CD14-positive monocyte (primary cell): ENCODE data around the gene SMARCC1. TPM values are rescaled to one million over a fixed set of nuclear protein-coding genes. Genes with fewer than 3 reads are reported as not detected.
"Not testable (repeated sequence)": the region's sequence is repeated elsewhere in the genome, so short reads cannot be mapped to it uniquely, and the experiment has no call there.

Source experiments
- DNase-seq, 3 donors: peaks; one replicate each; pipeline ENCODE4 v3.0.0-alpha.2; 2011 to 2022
- H2AFZ ChIP-seq: 2 replicates; pipeline ENCODE4 v1.6.0; 2012; ENCODE audit warnings: mild to moderate bottlenecking, low read depth, low read length, inconsistent platforms; ENCODE audit not compliant: insufficient read depth, poor library complexity, severe bottlenecking
- H3K27ac ChIP-seq, 2 donors: 1 replicate in 1 of 2; 2 replicates in 1 of 2; pipeline ENCODE4 v1.5.1; 2012 to 2013; ENCODE audit warnings: low read length in 2 of 2, control low read depth in 1 of 2, inconsistent platforms in 1 of 2, low read depth in 1 of 2, mild to moderate bottlenecking in 1 of 2
- H3K27me3 ChIP-seq, 2 donors: one replicate each; pipeline versions ENCODE4 v1.6.0 to v1.6.1; 2011 to 2013; ENCODE audit warnings: low read length in 2 of 2; ENCODE audit not compliant: control insufficient read depth in 2 of 2, insufficient read depth in 2 of 2
- H3K36me3 ChIP-seq, 2 donors: replicated peaks in 1 of 2; 1 replicate in 1 of 2; 2 replicates in 1 of 2; pipeline versions ENCODE4 v1.5.1 to v1.6.1; 2012 to 2013; ENCODE audit warnings: low read length in 2 of 2, control low read depth in 1 of 2, inconsistent platforms in 1 of 2, mild to moderate bottlenecking in 1 of 2; ENCODE audit not compliant: insufficient read depth in 2 of 2, control insufficient read depth in 1 of 2
- H3K4me1 ChIP-seq, 2 donors: 1 replicate in 1 of 2; 2 replicates in 1 of 2; pipeline versions ENCODE4 v1.5.1 to v1.6.1; 2012 to 2013; ENCODE audit warnings: low read length in 2 of 2, control low read depth in 1 of 2, inconsistent platforms in 1 of 2, mild to moderate bottlenecking in 1 of 2, moderate library complexity in 1 of 2; ENCODE audit not compliant: insufficient read depth in 2 of 2, control insufficient read depth in 1 of 2
- H3K4me2 ChIP-seq: replicated peaks from 2 replicates; pipeline ENCODE3; 2012; ENCODE audit warnings: low read length, moderate library complexity, mild to moderate bottlenecking; ENCODE audit not compliant: poor library complexity, severe bottlenecking; ENCODE audit errors: extremely low read depth
- H3K4me3 ChIP-seq, 3 experiments: fragments of 200-600 bp in 1 of 3; sonication (generic) in 1 of 3; replicated peaks in 1 of 3; 1 replicate in 2 of 3; 2 replicates in 1 of 3; pipeline ENCODE4 v1.5.1; 2011 to 2013; ENCODE audit warnings: low read length in 3 of 3, mild to moderate bottlenecking in 3 of 3, control low read depth in 2 of 3, low read depth in 2 of 3, inconsistent platforms in 1 of 3, moderate library complexity in 1 of 3
- H3K79me2 ChIP-seq: 2 replicates; pipeline ENCODE4 v1.6.0; 2012; ENCODE audit warnings: mild to moderate bottlenecking, control low read depth, inconsistent platforms, low read length, moderate library complexity; ENCODE audit not compliant: insufficient read depth
- H3K9ac ChIP-seq: 2 replicates; pipeline ENCODE4 v1.6.0; 2017; ENCODE audit warnings: low read length, mild to moderate bottlenecking; ENCODE audit not compliant: insufficient read depth, poor library complexity, severe bottlenecking
- H3K9me3 ChIP-seq, 2 donors: replicated peaks in 1 of 2; 1 replicate in 1 of 2; 2 replicates in 1 of 2; pipeline versions ENCODE4 v1.5.1 to v1.6.1; 2012 to 2013; ENCODE audit warnings: low read length in 2 of 2, control low read depth in 1 of 2; ENCODE audit not compliant: control insufficient read depth in 1 of 2, insufficient read depth in 1 of 2
- H4K20me1 ChIP-seq: 2 replicates; pipeline ENCODE4 v1.6.0; 2012; ENCODE audit warnings: mild to moderate bottlenecking, low read length, control low read depth, moderate library complexity; ENCODE audit not compliant: insufficient read depth
- H3K27ac Mint-ChIP-seq, 7 donors: one replicate each; pipeline ENCODE4 v1.8.0; 2020; ENCODE audit warnings: mild to moderate bottlenecking in 7 of 7, mixed read lengths in 7 of 7, moderate library complexity in 6 of 7, inconsistent platforms in 2 of 7
- H3K27me3 Mint-ChIP-seq, 3 donors: one replicate each; pipeline ENCODE4 v1.8.0; 2021 to 2022; ENCODE audit warnings: low read depth in 3 of 3, mild to moderate bottlenecking in 3 of 3, mixed read lengths in 3 of 3, moderate library complexity in 3 of 3, inconsistent platforms in 1 of 3
- H3K36me3 Mint-ChIP-seq, 2 donors: one replicate each; pipeline ENCODE4 v1.8.0; 2020; ENCODE audit warnings: mixed read lengths in 2 of 2, inconsistent platforms in 1 of 2, mild to moderate bottlenecking in 1 of 2
- H3K4me1 Mint-ChIP-seq: one replicate; pipeline ENCODE4 v1.8.0; 2020; ENCODE audit warnings: mild to moderate bottlenecking, mixed read lengths
- H3K4me3 Mint-ChIP-seq, 2 donors: one replicate each; pipeline ENCODE4 v1.8.0; 2020; ENCODE audit warnings: mild to moderate bottlenecking in 2 of 2, mixed read lengths in 2 of 2, moderate library complexity in 1 of 2
- H3K9me3 Mint-ChIP-seq, 7 donors: one replicate each; pipeline ENCODE4 v1.8.0; 2020 to 2022; ENCODE audit warnings: mixed read lengths in 7 of 7, mild to moderate bottlenecking in 6 of 7, moderate library complexity in 6 of 7, inconsistent platforms in 2 of 7
- CTCF ChIP-seq: fragments of 200-600 bp; IDR thresholded peaks from one replicate; pipeline ENCODE4 v1.8.0; 2022; ENCODE audit warnings: antibody characterized with exemption, mild to moderate bottlenecking
- WGBS: methylation state at CpG from one replicate; pipeline ENCODE4 v1.1.5; 2013; ENCODE audit warnings: missing lambda C conversion rate; ENCODE audit not compliant: insufficient coverage; 5-methylcytosine and 5-hydroxymethylcytosine counted together
- intact Hi-C, 2 donors: fragments of 100-400 bp; cut with micrococcal nuclease; formaldehyde crosslinking; loops; one replicate each; pipeline versions ENCODE4 v1.15.0 to v1.15.1; 2023
- polyA plus RNA-seq, 3 donors: library from polyadenylated mRNA; depleted of rRNA in 1 of 3; unstranded in 2 of 3; stranded (reverse) in 1 of 3; fragments of 300-500 nt in 2 of 3; fragments of >200 nt in 1 of 3; fragmentation: Illumina TruSeq in 2 of 3; gene quantifications; 1 replicate in 2 of 3; 2 replicates in 1 of 3; pipeline ENCODE4 v1.2.3, GENCODE V29; 2012 to 2021

The SMARCC1 gene
- polyA plus RNA-seq, 3 donors: 8.8 to 33.5 (median 20.5) TPM

- DNase-seq: no peak
Observed at GRCh38 chr3:47762233-47762632, 19.5 kb downstream of the SMARCC1 start.

GRCh38 chr3:47761046-47761445, 20.6 kb downstream of the SMARCC1 start:
- no peak overlapping the region for H3K4me3 Mint-ChIP-seq
- H3K27me3 Mint-ChIP-seq: peaks cover 0 to 1% (median 0%) of the 10 kb centered on the region in 3 donors
- no peak overlapping the region for H3K4me2 ChIP-seq
- no peak for TF ChIP-seq CTCF
- peak overlapping the region in 3 of 7 donors; percentile 15 to 88 (median 22) for H3K27ac Mint-ChIP-seq
- intact Hi-C loops: no loop called here
- no peaks in the 10 kb centered on the region for H3K4me1 Mint-ChIP-seq
- H3K9ac ChIP-seq: no peak overlapping the region
- no peak overlapping the region for H3K27ac ChIP-seq
- H3K36me3 ChIP-seq: peaks cover 33 to 52% of the 10 kb centered on the region in 2 donors
- peaks cover 24% of the 10 kb centered on the region for H4K20me1 ChIP-seq
- H2AFZ ChIP-seq: no peak overlapping the region
- H3K9me3 Mint-ChIP-seq: peaks cover 0 to 3% (median 0%) of the 10 kb centered on the region in 7 donors
- peaks cover 64% of the 10 kb centered on the region for H3K79me2 ChIP-seq
- no peak for DNase-seq
- no peaks in the 10 kb centered on the region for H3K9me3 ChIP-seq
- no CpG with 5 or more reads among the region's 4 CpGs for WGBS
- H3K4me1 ChIP-seq: no peaks in the 10 kb centered on the region
- H3K36me3 Mint-ChIP-seq: peaks cover 36 to 70% of the 10 kb centered on the region in 2 donors
- H3K4me3 ChIP-seq: no peak overlapping the region
- H3K27me3 ChIP-seq: no peaks in the 10 kb centered on the region

More at GRCh38 chr3:47762233-47762632, 19.5 kb downstream of the SMARCC1 start:
- Histone ChIP-seq H3K4me2 (no peak overlapping the region), H4K20me1 (peaks cover 25% of the 10 kb centered on the region), H2AFZ (no peak overlapping the region), H3K4me3 (no peak overlapping the region), H3K79me2 (peaks cover 60% of the 10 kb centered on the region), H3K4me1 (no peaks in the 10 kb centered on the region), H3K36me3 (peaks cover 35 to 54% of the 10 kb centered on the region in 2 donors), H3K27me3 (no peaks in the 10 kb centered on the region), H3K9ac (no peak overlapping the region), H3K27ac (no peak overlapping the region), H3K9me3 (no peaks in the 10 kb centered on the region)
- intact Hi-C loops: no loop called here
- Mint-ChIP-seq H3K4me1 (no peaks in the 10 kb centered on the region), H3K9me3 (no peaks in the 10 kb centered on the region), H3K36me3 (peaks cover 34 to 69% of the 10 kb centered on the region in 2 donors), H3K4me3 (no peak overlapping the region), H3K27me3 (no peaks in the 10 kb centered on the region), H3K27ac (peak overlapping the region in 4 of 7 donors; percentile 15 to 56 (median 40))
- TF ChIP-seq CTCF: no peak
- 100% methylated on average over 2 of the region's 4 CpGs for WGBS

GRCh38 chr3:47760207-47760606, 21.5 kb downstream of the SMARCC1 start:
- H3K4me1 Mint-ChIP-seq, H3K9me3 Mint-ChIP-seq, H3K4me3 ChIP-seq, H3K4me2 ChIP-seq, DNase-seq, intact Hi-C loops, H3K27me3 Mint-ChIP-seq, H3K4me3 Mint-ChIP-seq, H3K27ac ChIP-seq, H3K4me1 ChIP-seq, H3K9ac ChIP-seq, H3K27me3 ChIP-seq, H2AFZ ChIP-seq, H3K9me3 ChIP-seq: not testable (repeated sequence)
- H3K27ac Mint-ChIP-seq: peak overlapping the region in 4 of 7 donors; percentile 37 to 75 (median 59)
- H3K36me3 Mint-ChIP-seq: peaks cover 30 to 66% of the 10 kb centered on the region in 2 donors
- Histone ChIP-seq H4K20me1 (peaks cover 22% of the 10 kb centered on the region), H3K79me2 (peaks cover 59% of the 10 kb centered on the region), H3K36me3 (peaks cover 27 to 45% of the 10 kb centered on the region in 2 donors)
- WGBS: 100% methylated on average over 2 of the region's 4 CpGs
